HG03095 (cell line): Measurements from ENCODE around the gene SSBP3.

ENCODE experiments used
- ATAC-seq: cut with Tn5 transposase; IDR thresholded peaks from one replicate; pipeline ENCODE4 v1.9.1; 2021; ENCODE audit warnings: moderate library complexity; ENCODE audit not compliant: unreplicated experiment

The SSBP3 gene

DNA sequence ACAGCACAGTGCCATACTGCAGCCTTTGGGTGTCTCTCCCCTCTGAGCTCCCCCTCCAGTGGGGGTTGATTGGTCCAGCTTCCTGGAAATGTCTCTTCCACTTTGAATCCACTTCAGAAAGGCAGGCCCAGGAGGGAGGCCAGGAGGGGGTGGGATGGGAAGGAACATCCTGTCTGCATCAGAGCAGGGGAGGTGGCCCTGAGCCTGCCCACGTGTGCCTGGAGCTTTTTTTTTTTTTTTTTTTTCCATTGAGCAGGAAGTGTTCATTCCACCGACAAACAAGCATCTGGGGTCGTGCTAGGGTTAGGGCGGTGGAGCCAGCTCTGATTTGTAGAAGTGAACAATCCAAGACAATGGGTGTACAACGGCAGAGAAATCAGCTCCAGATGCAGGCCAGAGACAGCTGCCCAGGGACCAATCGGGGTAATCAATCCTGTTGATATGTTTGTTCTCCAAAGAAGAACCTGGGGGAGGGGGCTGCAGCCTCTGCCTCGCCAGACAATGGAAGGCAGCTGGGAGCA, 93.3 kb downstream of the SSBP3 start:
- ATAC-seq: no peak

DNA sequence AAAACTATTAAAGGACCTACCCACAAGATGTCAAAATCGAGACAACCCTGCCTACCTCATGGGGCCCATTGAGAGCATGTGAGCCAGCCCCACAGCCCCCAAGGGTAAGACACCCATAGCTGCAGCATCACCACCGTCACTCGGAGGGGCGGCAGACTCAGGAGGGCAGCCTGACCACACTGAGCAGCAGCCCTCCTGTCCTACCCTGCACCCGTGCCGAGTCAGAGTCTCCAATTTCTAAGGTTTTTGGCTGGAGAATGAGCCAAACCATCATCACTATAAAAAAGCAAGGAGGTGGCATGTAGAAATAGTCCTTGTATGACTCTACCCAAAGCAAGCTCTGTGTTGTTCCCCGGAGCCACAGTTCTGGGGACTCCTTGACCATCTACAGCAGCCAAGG, 94.7 kb downstream of the SSBP3 start:
- ATAC-seq: no peak

DNA sequence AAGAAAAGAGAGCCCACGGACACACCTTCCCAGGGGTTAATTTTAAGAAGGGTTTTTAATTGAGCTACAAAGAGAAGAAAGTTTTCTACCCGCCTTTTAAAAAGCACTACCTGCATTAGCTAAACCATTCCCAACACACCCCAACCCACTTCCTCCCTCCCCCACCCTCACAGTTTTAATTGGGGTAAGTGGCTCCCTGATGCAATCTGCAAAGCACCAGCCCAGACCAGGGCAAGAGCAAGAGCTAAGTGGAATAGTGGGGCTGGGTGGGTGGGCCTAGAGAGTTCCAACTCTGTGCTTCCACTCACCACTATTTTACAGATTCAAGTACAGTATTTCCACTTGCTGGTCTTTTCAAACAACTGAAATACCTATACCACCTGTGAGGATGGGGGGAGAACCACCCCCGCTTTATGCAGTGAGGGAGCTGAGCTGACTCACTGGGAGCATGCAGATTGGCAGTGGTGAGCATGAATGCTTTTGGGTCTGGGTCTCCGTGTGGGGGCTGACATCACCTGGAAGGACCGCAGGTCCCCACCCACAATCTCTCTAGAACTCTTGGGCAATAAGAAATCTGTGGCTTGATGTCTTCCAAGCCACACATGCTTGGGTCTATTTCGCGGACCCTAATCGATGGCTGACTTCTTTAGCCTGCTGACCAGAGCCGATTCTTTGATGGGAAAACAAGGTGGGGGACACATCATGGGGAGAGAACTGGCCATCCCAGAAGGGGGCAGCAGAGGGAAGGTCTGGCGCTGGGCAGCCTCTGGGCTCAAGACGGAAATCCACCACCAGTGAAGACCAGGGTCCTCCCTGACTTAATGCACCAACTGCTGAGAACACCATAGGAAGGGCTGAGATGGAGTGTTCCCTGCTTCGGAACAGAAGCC, 95.5 kb downstream of the SSBP3 start:
- ATAC-seq: no peak

DNA sequence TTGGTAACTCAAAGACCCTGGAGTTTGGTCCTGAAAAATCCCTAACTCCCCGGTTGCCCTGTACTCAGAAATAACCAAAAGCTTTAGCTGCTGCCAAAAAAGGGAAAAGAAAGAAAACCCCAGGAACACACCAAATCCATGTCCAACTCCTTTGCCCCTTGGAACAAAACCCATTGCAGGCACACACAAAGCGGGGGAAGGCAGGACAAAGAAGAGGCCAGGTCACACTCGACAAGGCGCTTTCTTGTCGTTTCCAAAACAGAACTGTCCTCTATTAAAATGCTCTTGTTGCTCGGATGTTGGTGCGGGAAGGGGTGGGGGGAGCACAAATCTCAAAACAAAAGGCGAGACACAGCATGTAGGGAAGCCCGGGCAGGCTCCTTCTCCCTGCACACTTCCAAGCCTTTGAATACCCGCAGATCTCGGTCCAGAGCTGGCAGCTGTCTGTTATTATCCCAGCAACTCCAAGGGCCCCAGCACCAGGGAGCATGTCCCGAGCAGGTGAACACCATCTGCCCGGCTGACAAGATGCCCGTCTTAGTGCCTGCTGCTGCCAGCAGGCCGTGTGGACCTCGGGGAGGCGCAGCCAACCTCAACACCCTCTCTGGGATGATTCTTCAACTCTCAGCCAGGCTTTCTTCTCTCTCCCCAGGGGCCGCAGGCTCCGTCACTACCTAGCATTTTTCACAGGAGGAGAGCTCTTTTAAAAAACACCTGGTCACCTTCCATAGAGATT, 96.4 kb downstream of the SSBP3 start:
- no peak for ATAC-seq

DNA sequence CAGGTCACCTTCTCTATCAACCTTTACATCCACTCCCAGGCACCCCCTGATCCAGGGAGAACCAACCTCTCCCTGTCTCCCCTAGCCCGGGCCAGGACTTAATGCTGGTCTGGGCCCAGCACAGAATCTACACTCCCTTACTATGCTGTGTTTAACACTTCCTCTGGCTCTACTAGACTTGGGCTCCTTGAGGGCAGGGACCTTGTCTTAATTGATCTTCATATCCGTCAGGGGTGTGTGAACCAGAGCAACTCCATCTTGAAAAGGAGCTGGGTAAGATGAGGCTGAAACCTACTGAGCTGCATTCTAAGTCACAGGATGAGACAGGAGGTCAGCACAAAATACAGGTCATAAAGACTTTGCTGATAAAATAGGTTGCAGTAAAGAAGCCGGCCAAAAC, 98.9 kb downstream of the SSBP3 start:
- ATAC-seq: no peak

DNA sequence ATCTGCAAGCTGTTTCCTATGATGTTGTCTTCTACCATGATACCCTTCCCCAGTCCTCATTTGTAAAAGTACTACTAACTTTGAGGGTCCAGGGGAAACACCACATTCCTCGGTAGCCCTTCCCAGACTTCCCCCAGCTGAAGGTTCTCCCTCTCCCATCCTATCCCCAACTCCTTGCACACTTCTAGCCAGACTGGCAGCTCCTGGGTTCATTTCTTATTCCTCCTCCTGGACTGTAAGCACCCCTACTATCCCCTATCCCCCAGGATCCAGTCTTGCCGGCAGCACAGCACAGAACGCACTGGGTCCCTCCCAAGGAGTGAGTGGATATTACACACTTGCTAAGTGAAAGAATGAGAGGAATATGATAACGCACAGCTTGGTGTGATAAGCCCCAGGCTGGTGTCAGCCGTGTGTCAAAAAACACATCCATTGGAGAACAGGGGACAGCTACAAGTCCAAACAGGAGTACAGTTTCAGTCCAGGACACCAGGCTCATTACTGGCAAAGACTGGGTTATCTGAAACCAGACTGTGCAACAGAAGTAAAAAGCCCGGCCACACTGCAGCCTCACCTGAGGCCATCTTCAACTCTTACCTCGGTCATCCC, 100.2 kb downstream of the SSBP3 start:
- ATAC-seq: no peak

DNA sequence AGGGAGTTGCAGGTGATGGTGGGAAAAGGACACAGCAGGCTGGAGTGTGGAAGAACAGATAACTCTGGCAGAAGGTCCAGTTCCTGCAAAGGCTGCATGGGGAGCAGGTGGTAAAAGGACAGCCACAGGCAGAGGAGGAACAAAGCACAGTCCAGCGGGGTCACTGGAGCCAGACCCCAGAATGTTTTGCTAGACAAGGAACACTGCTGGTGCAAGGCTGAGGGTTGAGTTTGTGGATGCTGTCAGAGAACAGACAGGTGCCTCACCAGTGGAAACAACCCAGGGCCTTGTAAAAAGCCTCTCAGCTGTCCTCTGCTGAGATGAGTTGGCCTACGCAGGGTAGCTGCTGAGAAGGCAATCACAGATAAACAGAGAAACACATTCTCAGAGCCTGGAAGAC, 101.7 kb downstream of the SSBP3 start:
- no peak for ATAC-seq

DNA sequence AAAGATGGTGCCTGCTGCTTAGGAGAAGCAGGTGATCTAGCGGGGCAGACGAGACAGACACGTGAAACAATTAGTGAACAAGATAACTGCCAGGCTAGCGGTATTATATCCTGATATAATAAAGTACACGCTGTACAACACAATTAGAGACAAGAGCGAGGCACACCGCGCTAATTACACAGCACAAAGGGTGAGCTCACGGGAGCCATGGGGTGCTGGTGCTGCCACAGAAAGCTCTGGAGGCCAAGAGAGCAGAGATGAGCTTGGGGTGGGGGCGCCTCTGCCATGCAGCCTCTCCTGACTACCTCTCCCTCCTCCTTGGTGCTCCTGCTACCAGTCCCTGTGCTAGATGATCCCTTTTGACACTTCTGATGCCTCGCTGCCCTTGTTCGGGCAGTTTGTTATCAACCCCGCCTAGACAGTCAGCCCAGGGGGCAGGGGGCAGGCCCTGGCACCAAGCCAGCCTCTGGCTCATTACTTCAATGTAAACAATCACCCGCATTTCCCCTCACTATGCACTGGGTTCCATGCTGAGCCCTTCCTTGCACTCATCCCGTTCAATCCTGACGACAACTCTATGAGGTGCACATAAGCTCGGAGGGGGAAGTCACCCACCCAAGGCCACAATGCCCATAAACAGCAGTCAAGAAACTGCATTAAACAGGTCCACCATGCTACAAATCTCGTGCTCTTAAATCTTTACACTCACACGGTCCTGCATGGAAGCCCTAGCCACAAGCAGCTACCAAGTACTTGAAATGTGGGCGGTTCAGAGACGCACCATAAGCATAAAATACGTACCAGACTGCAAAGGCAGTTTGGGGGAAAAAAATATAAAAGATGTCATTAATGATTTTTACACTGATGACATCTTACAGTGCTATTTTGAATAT, 103.0 kb downstream of the SSBP3 start:
- ATAC-seq: no peak

DNA sequence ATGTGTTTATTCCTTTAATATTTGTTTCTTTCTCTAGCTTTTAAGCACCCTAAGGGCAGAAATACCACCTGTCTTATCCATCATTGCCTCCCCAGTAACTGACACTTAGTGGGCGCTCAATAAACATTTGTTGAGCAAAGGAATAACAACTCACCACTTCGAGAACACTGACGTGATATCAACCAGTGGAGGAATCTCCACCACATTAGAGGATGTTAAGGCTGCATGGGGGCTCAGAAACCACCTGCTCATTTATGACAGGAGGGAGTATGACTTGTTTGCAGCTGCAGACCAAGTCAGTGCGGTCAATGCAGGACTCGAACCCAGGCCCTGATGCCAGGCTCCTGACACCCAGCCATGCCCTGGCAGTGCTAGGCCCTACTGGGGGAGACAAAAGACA, 103.6 kb downstream of the SSBP3 start:
- no peak for ATAC-seq

DNA sequence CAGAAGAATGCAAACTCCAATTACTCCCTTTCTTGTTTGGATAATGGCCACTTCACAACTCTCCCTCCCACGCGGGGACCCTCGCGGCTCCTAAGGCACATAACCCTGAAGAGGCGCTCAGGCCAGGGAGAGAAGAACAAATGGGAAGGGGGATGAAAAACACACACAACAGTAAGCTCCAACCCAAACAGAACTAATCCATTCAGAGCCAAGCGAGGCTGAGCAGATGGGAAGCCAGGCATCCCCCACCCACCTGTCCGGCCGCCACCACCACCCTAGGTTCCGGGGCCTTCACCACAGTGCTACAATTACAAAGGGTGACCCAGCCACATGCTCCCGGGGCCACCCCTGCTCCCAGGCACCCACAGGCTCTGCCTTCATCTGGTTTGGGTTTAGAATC, 104.7 kb downstream of the SSBP3 start:
- no peak for ATAC-seq

DNA sequence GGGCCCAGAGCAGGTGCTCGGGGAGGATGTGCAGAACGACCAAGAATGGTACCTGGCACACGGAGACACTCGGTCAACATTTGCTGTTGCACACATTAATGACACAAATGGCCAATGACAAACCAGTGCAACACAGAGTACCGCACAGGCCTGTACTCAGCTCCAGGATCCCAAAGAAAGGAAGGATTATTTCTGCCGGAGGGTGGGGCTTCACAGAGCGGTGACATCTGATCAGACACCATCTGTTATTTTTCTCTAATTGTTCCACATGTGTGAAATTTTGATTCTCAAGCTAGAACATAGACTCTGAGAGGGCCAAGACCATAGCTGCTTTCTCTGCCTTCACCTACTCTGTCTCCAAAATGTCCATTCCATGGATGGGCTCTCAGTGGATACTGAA, 105.8 kb downstream of the SSBP3 start:
- no peak for ATAC-seq

DNA sequence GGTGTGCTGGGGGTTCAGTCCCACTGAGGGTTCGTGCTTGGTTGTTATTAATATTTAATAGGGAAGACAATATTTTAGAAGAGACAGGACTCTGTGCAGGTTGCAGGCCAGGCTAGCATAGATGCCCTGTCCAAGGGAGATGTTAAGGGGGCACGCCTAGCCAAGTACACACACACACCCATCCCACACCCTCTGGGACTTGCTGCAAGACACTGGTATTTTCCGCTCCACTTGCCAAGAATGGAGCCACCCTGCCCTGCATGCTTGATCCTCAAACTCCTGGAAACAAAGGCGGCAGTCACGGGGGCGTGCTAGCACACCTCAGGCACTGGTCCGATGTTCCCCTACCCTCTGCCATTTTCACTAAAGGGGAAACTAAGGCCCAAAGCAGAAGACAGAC, 107.2 kb downstream of the SSBP3 start:
- no peak for ATAC-seq

DNA sequence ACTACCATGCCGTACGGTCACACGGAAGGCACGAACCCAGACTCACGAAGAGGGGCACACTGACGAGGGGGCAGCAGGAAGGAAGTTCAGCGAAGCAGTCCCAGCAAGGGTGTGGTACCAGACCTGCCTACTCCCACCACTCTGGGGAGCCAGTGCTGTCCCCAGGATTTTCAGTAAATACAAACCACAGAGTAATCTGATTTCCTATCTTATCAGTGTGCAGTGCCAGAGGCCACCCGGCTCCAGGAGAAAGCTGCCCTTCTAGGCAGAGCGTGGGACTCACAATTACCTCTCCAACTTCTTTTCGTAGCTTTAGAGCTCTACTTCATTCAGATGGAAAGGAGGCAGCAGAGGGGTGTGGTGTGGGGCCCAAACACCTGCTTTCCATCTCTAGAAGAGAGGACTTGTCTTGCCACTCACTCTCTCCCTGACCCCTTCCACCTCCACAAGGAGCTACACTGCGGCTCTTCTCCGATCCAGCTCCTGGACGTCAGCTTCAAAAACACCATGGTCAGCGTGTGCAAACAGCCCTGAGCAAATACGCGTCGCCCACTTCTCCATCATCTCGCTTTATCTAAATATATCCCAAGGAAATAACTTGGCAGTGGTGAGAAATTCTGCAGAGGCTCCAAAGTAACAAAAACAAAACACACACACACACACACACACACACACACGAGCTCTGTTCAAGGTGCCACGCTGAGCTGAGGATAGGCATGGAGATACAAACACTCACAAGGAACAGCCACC, 107.7 kb downstream of the SSBP3 start:
- no peak for ATAC-seq

DNA sequence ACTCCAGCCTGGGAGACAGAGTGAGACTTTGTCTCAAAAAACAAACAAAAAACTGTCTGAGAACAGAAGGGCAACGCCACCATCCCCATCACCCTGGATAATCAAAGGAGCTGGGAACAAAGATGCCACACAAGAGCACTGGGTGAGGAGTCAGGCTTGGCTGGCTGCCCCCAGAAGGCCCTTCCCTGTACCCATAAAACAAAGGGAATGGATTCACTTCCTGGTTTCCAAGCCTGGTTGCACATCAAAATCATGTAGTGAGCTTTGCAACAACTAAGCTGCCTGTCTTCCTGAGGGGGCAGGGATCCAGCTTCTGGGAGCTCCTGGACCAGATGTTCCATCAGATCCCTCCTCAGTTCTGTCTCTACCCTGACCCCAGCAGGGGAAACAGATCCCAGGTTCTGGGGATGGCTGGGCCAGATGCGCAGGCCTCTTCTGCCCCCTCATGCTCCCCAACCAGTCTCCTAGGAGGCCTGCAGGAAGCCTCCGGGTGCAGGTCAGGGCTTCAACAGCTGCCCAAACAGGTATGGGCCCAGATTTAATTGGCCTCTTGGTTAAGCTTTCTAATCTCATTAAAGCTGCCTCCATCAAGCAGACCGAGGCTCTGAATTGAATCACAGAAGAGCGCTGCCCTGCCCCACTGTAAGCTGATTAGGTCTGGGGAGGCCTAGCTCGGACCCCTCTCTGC, 108.5 kb downstream of the SSBP3 start:
- ATAC-seq: no peak

DNA sequence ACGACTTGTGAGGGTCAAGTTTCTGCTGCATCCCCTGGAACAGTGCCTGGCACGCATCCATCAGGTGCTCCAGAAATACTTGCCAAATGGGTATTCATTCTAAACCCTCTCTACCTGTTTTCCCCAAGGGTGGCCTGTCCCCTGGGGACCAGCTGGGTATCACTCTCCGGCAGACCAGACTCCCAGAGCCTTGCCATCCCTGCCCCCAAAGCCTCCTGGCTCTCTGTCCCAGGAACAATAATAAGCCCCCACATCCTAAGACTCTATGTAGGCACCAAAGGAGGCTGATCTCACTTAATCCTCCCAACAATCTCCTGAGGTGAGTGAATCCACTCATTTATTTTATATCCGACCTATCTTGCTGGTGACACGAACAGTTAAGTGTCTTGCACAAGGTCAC, 109.5 kb downstream of the SSBP3 start:
- no peak for ATAC-seq

DNA sequence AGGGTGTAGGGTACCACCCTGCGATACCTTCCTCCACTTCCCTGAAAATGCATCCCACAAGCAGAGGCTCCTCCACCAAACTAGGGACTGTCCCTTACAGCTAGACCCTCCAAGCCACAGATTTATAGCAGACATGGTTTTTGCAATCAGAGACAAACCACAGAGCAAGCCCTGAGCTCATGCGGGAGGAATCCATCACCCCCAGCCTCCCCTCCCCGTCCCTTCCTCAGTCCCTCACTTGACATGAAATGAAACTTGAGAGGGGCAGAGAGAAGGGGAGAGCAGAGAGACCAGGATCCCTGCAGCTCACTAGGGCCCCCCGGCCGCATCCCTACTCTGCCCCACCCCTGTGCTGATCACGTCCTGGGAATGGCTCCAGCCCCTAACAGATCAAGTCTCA, 111.3 kb downstream of the SSBP3 start:
- ATAC-seq: no peak

DNA sequence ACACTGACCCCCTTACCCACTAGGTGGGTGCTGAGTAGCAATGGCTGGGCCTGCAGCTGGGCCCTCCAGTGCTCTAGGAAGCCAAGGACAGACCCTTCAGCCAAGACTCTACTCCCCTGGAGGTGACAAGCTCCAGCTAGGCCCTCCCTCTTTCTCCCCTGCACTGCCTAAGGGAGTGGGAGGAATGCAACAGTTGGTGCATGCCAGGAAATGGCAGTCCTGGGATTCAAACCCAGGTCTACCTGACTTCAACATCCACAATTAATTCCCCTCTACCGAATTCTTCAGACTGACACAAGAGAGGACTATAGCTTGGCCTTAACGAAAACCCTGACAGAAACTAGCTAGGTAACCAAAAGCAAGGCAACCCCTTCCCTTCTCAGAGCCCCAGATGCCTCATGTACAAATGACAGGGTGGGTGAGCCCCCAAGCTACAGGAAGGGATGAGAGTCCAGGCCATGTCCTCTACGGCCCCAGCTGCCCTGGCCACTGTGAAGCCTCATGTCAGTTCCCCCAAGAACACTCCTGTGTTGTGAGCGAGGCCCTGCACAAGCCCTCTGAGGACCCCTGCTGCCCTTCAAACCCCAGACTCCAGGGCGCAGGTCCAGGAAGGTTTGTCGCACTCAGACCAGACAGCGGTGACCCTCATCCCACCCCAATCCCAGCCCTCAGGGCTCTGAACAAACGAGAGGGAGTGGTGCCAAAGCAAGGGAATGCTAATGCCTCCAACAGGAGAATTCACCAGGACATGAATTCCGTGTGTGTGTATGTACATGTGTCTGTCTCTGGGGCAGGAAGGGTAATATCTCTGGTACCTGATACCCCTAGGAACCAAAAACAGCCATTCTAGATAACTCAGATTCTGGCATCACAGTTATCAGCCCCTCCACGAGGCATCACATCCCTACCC, 113.9 kb downstream of the SSBP3 start:
- ATAC-seq: no peak

DNA sequence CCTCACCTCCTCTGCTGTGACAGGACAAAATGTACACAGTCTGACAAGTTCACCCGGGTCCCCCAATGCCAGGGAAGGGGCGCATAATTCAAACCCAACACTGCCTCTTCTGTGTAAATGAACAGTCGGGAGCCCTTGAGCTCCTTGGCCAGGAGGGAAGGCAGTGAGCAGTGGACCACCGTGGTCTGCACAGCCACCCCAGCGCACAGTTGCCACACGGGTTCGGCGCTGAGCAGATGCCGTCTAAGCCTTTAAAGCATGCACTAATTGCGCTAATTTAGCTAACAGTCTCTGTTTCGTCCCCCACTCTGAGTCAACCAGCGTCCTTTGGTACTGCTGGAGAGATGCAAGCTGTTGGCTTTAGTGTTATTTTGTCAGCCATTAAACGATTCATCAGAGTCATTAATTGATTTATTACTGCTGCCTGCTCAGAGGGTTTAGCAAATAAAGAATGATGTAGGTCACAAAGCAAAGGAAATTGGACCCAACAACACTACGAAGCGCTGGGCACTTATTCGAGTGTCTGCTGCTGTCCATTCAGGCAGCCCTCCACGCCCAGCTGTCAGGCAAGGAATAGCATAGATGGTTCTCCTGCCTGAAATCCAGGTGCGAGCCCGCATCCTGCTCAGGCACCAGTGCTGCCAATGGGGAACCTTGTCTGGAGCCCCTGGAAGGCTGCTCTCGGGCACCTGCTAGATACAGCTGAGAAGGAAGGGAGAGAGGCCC, 114.8 kb downstream of the SSBP3 start:
- ATAC-seq: no peak
